HL-60 (cell line): ENCODE results near the gene GPR107.

Experiments
- DNase-seq, 2 experiments: peaks; one replicate each; pipeline ENCODE4 v3.0.0-alpha.2; 2010 to 2020; ENCODE audit warnings: low read depth in 1 of 2, low spot score in 1 of 2
- H3K27ac ChIP-seq: fragments of 250-450 bp; sonication (Bioruptor Pico); replicated peaks from 2 replicates; pipeline ENCODE4 v1.5.1; 2020; ENCODE audit warnings: mild to moderate bottlenecking, moderate library complexity
- H3K27me3 ChIP-seq: fragments of 250-450 bp; sonication (Bioruptor Pico); 2 replicates; pipeline ENCODE4 v1.5.1; 2021; ENCODE audit warnings: mild to moderate bottlenecking, moderate library complexity; ENCODE audit not compliant: insufficient read depth, poor library complexity, severe bottlenecking
- H3K4me3 ChIP-seq: replicated peaks from 2 replicates; pipeline ENCODE4 v1.5.1; 2011; ENCODE audit warnings: mild to moderate bottlenecking, control low read depth, low read length; ENCODE audit not compliant: insufficient read depth
- CTCF ChIP-seq: IDR thresholded peaks from one replicate; pipeline ENCODE4 v1.5.1; 2011; ENCODE audit warnings: low read length, control low read depth, inconsistent platforms; ENCODE audit not compliant: insufficient read depth
- GABPA ChIP-seq: IDR thresholded peaks from 2 replicates; pipeline ENCODE4 v1.6.1; 2012; ENCODE audit warnings: low read depth
- POLR2AphosphoS5 ChIP-seq: IDR thresholded peaks from 2 replicates; pipeline ENCODE4 v1.6.1; 2012; ENCODE audit warnings: low read depth
- REST ChIP-seq: IDR thresholded peaks from 2 replicates; pipeline ENCODE4 v1.6.1; 2012; ENCODE audit warnings: low read depth; ENCODE audit not compliant: insufficient replicate concordance
- SPI1 ChIP-seq: IDR thresholded peaks from 2 replicates; pipeline ENCODE4 v1.6.1; 2012; ENCODE audit warnings: low read depth, mild to moderate bottlenecking, borderline replicate concordance

The GPR107 gene

GRCh38 chr9:130166399-130166798, 112.7 kb downstream of the GPR107 start:
- Histone ChIP-seq H3K4me3 (no peak overlapping the region), H3K27me3 (peaks cover 13% of the 10 kb centered on the region), H3K27ac (no peak overlapping the region)
- DNase-seq = no peak
- no peak for TF ChIP-seq POLR2AphosphoS5
- no peak for TF ChIP-seq GABPA
- TF ChIP-seq SPI1 = no peak
- TF ChIP-seq CTCF = no peak
- no peak for TF ChIP-seq REST

GRCh38 chr9:130167927-130168326, 114.2 kb downstream of the GPR107 start:
- no peak for DNase-seq
- Histone ChIP-seq H3K27me3 (peaks cover 19% of the 10 kb centered on the region), H3K27ac (no peak overlapping the region), H3K4me3 (no peak overlapping the region)
- TF ChIP-seq GABPA = no peak
- no peak for TF ChIP-seq POLR2AphosphoS5
- no peak for TF ChIP-seq REST
- no peak for TF ChIP-seq CTCF
- TF ChIP-seq SPI1 = no peak

GRCh38 chr9:130171226-130172148, 117.8 kb downstream of the GPR107 start:
- DNase-seq = no peak

More at GRCh38 chr9:130171226-130172148, 117.8 kb downstream of the GPR107 start:
- no peak for TF ChIP-seq GABPA
- TF ChIP-seq POLR2AphosphoS5 = no peak
- TF ChIP-seq REST = no peak
- no peak for TF ChIP-seq CTCF
- no peak for TF ChIP-seq SPI1
- Histone ChIP-seq H3K27me3 (peaks cover 30% of the 10 kb centered on the region), H3K4me3 (peak overlapping the region; percentile 11), H3K27ac (no peak overlapping the region)
